ENCODE data around the gene RAB37.
A peak's percentile ranks its signal among the peaks of the same experiment; 100 is the strongest.

Gene RAB37

GRCh38 chr17:74779948-74780400 lies 42.9 kb downstream of the RAB37 start:
- peak; percentile 95 to 99 (median 96) for DNase-seq

- DNase-seq: peak; percentile 52 to 66 (median 62)
Observed at GRCh38 chr17:74780443-74781238, 43.6 kb downstream of the RAB37 start.

DNA sequence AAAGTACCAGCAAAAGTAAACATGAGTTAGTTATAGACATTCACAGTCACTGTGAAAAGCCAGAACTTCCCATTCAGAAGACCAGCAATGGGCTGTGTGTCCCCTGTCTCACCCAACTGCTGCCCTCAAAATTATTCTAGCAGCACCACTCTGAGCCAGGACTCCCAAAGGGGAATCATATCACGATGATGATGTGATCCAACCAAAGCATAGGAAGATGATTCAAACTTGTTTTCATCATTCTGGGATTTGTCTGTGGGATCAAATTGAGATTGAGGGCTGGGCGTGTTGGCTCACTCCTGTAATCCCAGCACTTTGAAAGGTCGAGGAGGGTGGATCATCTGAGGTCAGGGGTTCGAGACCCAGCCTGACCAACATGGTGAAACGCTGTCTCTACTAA lies 45.5 kb downstream of the RAB37 start:
- DNase-seq: no peak

GRCh38 chr17:74784125-74784810 lies 47.2 kb downstream of the RAB37 start:
- DNase-seq: no peak

DNA sequence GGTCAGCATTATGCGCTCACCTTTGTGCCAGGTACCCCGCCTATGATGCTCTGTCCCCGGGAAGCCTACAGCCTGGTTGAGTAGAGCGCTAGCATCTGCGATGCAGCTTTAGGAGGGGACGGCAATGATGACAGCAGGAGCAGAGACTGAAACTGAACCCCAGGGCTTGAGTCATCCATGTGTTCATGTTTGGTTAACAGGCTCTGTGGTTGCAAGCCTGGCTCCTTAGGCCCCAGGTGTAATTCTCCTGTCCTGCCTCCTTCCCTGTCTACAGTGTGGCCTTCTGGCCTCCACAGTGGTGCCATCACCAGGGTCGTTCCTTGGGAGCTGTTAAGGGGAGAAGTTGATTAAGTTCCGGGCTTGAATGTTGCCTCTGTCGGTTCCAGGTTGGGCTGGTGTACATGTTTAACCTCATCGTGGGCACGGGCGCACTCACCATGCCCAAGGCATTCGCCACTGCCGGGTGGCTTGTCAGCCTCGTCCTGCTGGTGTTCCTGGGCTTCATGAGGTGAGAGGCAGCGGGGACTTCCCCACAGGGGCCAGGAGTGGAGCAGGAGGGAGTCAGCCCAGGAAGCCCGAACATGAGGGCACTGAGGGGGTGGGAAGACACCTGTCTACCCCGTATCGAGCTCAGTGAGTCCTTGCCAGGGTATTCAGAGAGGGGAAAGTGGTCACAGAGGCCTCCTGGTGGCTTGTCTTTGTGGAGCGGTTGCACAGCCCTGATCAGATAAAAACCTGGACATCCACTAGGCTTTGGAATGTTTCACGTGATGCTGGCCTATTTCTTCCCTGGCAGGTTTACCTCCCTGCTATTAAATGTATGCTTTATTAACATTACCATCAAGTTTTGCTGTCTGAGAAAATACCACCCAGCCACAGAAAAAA lies 48.3 kb downstream of the RAB37 start:
- no peak for DNase-seq

DNA sequence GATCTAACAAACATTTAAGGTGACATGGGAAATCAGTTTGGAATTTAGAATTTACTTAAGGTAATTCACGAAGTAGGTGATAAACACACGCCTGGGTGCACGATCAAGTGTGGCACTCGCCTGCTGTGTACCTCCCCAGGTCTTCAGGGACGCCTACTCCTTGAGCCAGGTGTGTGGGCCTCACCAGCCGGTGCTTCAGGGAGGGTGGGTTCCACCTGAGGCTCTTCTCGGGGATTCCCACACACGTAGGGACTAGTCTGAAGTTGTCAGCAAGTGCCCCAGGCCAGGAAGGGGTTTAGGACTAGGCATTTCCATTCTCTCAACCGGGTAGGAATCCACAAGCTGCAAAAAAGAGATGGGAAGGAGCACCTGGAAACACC lies 48.9 kb downstream of the RAB37 start:
- no peak for DNase-seq

GRCh38 chr17:74786431-74787055 lies 49.5 kb downstream of the RAB37 start:
- peak; percentile 81 to 89 (median 86) for DNase-seq

GRCh38 chr17:74790161-74791058 lies 53.4 kb downstream of the RAB37 start:
- DNase-seq: peak; percentile 64 to 83 (median 76)

GRCh38 chr17:74792586-74793105 lies 55.6 kb downstream of the RAB37 start:
- no peak for DNase-seq

DNA sequence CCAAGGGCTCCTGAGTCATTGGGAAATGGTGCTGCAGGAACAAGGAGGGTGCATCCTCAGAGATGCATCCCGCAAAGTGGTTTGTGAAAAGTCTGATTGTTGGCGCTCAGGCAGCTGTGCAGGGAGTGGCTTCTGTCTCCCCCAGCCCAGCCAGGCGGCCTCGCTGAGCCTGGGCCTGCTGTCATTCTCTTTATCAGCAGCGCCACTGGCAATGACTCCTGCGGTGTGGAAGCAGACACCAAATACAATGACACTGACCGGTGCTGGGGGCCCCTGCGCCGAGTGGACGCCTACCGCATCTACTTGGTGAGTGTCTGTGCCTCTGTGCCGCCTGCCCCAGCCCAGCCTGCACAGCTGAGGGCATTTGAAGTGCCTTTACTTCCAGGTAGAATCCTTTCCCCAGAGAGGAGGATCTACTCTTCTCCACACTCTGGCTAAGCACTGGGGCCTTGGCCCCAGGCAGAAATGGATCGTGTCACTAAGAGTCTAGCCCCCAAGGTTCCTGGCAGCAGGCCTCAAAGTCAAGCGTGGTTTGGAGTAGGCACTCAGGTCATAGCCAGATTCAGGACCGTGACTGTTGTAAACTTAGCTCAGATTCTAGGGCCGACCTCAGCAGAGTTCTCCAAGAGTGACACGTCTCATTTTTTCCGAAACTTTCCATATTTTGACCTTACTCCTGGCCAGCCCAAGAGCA lies 58.4 kb downstream of the RAB37 start:
- no peak for DNase-seq

- no peak for DNase-seq
Observed at GRCh38 chr17:74796211-74796610, 59.2 kb downstream of the RAB37 start.

DNA sequence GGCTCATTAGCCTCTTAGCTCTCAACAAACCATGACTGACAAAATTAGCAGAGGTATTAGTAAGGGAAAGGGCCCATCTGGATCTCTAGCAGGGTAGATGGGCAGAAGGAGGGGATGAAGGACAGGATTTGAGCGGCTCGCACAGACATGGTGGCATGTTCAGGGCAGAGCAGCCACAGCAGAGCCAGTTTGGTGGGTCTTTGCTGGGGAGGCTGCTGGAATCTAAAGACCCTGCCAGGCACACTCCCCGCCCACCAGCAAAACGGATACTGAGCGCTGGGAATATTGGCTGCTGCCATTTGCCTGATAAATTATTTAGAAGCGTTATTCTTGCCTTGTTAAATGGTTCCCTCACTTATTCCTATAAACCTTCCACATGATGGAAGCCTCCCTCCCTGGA lies 59.8 kb downstream of the RAB37 start:
- DNase-seq: no peak
